Ureter (tissue), 1 donor: Measurements from ENCODE around the gene SH3BGR. TPM values are rescaled to one million over a fixed set of nuclear protein-coding genes. Genes with fewer than 3 reads are reported as not detected.
"Not testable (repeated sequence)": the region's sequence is repeated elsewhere in the genome, so short reads cannot be mapped to it uniquely, and the experiment has no call there.

Experiments used
- DNase-seq: peaks from one replicate; pipeline ENCODE4 v3.0.0-alpha.2; 2020; ENCODE audit warnings: low spot score
- total RNA-seq: library from RNA; stranded (reverse); gene quantifications from one replicate; pipeline ENCODE4 v1.2.4, GENCODE V29; 2023
- donor health status: DM: yes; HTN: yes; CAD: no.

Gene SH3BGR
- total RNA-seq, 1 donor from 2014 or later, result 11.8 TPM

- no peak for DNase-seq
Measured at GRCh38 chr21:39515684-39516472, 64.1 kb downstream of the SH3BGR start.

DNA sequence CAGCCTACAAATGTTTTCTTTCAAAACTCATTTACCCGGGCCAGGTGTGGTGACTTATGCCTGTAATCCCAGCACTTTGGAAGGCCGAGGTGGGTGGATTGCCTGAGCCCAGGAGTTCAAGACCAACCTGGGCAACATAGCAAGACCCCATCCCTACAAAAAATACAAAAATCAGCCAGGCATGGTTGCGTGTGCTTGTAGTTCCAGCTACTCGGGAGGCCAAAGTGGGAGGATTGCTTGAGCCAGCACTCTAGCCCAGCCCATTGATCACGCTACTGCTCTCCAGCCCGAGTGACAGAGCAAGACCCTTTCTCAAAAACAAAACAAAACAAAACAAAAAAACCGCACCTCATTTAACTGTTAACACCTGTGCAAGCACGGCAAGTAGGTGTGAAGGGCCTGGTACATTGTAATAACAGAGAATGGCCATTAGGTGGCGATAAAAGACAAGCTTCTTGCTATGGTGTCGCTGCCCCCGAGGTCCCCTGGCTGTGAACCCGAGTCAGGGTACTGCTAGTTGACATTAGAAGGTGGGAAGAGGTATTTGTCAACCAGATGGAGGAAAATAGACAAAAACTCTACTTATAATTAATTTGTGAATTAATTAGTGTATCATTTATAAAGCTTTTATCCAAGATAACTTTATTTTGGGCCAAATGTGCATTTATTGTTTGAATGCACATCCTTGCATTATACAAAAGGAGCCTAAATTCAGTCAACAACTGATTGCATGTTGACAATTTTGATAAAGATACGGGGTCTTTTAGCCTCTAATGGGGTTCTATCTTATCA is 66.5 kb downstream of the SH3BGR start:
- no peak for DNase-seq

DNA sequence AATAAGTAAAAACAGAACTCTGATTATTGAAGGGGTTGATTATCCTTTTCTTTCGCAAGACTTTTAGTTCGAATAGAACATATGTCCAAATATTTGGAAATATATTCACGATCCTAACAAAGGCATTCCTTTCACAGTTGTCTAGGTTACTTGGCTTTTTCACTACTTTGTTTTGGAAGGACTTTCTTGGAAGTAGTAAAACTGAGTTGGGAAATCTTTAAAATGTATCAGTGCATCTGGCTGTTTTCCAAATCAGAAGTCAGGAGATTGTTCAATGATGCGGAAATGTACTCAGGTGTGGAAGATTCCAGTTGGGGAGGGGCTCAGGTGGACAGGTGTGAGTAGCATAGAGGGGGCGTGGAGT is 67.1 kb downstream of the SH3BGR start:
- no peak for DNase-seq

- no peak for DNase-seq
Measured at GRCh38 chr21:39519835-39520234, 68.1 kb downstream of the SH3BGR start.

- no peak for DNase-seq
Measured at GRCh38 chr21:39523399-39523798, 71.6 kb downstream of the SH3BGR start.

GRCh38 chr21:39523915-39524314 is 72.1 kb downstream of the SH3BGR start:
- no peak for DNase-seq

- DNase-seq, result no peak
Measured at GRCh38 chr21:39525129-39525528, 73.4 kb downstream of the SH3BGR start.

DNA sequence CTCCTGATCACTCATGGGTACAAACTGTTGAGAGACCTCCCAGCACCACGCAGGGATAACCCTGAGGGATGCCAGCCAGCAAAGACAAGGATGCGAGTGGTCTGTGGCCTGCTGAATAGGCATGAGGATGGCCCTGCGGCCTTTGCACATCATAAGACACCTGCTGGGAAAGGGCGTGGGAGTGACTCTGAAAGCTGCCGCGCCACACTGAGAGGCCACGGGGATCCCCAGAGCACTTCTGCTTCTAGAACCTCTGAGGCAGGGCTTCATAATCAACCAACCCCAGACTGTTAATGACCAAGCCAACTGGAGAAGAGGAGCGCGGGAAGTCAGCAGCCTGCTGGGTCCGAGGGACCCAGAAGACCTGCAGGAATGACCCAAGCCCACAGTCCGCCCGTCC is 73.8 kb downstream of the SH3BGR start:
- DNase-seq, result no peak

- no peak for DNase-seq
Measured at GRCh38 chr21:39527067-39527595, 75.4 kb downstream of the SH3BGR start.

DNA sequence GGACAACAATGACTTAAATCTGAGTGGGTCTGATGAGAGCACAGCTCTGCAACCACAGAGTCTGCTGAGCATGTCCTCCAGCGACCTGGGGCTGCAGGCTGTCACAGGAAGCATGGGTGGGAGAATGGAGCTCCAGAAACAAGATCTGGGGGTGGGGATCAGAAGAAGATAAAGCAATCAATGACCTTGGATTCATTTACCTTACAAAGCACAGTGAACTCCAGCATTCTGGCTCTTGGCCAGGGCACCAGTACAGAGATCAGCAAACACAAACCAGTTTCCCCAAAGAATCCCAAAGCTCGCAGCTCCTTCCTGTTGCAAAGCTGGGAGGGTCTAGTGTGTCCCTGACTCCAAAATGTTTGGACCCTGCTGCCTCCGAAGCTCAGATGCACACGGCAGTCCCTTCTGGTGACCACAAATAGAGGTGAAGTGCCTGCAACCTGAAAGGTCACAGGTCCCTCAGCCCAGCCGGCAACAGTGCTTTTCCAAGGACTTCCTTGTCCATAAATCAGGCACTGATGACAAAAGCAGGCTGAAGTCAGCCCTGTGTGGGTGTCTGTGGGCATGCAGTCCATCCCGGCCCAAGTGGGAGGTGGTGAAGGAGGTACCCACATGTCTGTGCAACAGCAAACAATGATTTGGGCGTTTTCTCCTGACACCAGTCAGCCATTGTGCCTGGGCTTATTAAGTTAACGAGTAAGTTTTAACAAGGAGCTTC is 76.1 kb downstream of the SH3BGR start:
- peak; percentile 59 for DNase-seq

DNA sequence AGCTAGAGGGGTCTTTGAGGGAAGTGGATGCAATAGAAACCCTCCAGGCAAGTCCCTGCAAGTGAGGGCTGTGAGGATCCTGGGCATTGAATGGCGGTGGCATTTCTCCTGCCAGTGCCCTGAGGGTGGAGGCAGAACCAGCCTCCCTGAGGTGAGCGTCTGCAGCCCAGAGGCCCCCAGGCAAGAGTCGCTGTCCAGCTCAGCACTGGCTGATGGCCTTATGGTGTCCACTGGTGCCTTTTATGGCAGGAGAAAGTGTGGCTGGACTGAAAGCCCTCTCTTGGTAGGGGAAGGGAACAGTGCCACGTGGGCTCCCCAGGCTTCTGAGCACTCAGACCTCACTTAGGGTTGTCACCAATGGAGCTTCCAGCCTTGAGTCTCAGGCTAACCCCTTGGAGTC is 77.3 kb downstream of the SH3BGR start:
- DNase-seq, result no peak

DNA sequence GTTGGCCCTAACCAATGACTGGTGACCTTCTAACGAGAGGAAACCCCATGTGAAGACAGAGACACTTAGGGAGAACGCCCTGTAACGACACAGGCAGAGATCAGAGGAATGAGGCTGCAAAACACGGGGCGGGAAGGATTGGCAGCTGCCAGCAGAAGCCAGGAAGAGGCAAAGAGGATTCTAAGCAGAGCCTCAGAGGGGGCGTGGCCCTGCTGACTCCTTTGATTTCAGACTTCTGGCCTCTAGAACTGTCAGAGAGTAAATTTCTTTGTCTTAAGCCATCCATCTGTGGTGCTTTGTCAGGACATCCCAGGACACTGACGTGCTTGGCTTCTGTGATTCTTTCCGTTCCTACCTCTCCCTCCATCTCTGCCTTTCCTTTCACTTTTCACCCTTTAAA is 79.3 kb downstream of the SH3BGR start:
- DNase-seq, result no peak

GRCh38 chr21:39531840-39532239 is 80.1 kb downstream of the SH3BGR start:
- DNase-seq, result no peak

GRCh38 chr21:39533545-39534380 is 82.0 kb downstream of the SH3BGR start:
- DNase-seq, result no peak

DNA sequence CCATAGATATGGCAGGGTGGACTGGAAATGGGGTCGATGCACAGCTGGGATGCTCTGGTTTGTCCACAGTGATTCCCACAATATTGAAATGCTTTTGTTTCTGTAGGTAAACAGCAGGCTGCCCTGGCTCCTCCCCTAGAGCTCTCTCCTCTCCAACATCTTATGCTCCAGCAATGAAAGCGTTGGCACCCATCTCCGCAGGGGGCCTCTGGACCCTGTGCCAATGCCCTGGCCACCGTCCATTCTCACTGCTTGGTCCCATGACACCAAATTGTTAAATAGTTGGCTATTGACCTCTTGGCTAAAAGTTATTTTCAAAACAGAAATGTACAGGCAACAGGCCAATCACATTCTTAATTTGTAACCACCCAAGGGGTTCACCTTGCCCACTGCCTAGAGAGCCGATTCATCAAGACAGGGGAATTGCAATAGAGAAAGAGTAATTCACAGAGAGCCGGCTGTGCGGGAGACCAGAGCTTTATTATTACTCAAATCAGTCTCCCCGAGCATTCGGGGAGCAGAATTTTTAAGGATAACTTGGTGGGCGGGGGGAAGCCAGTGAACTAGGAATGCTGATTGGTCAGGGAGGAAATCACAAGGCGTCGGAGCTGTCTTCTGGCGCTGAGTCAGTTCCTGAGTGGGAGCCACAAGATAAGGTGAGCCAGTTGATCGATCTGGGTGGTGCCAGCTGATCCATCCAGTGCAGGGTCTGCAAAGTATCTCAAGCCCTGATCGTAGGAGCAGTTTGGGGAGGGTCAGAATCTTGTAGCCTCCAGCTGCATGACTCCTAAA is 84.1 kb downstream of the SH3BGR start:
- DNase-seq, result no peak

GRCh38 chr21:39536835-39537234 is 85.1 kb downstream of the SH3BGR start:
- no peak for DNase-seq

GRCh38 chr21:39537571-39537970 is 85.8 kb downstream of the SH3BGR start:
- no peak for DNase-seq

GRCh38 chr21:39538453-39539042 is 86.8 kb downstream of the SH3BGR start:
- no peak for DNase-seq

GRCh38 chr21:39540367-39540766 is 88.6 kb downstream of the SH3BGR start:
- not testable (repeated sequence) for DNase-seq

GRCh38 chr21:39542736-39543135 is 91.0 kb downstream of the SH3BGR start:
- DNase-seq, result no peak
